ENCODE measurements around the gene EEIG1.

GRCh38 chr9:127945338-127945737, 35.5 kb downstream of the EEIG1 start:
- no peak for TF ChIP-seq CTCF (IDR thresholded peaks at IDR 0.05; ENCODE audit: low read depth, low read length)
- no peak for TF ChIP-seq EZH2phosphoT487 (IDR thresholded peaks at IDR 0.05; ENCODE audit: low read depth)
